ENCODE results near the gene RPTOR. TPM values are rescaled to one million over a fixed set of nuclear protein-coding genes. Genes with fewer than 3 reads are reported as not detected.

RPTOR gene
- total RNA-seq, 1 experiment from 2014 or later = 58.0 TPM

GRCh38 chr17:80732268-80732667 is 187.6 kb downstream of the RPTOR start:
- Histone ChIP-seq H3K27me3 (ENCODE audit: control insufficient read depth, insufficient read depth, low read length) (no peaks in the 10 kb centered on the region), H3K27ac (ENCODE audit: low read length) (no peak overlapping the region), H3K4me1 (ENCODE audit: control insufficient read depth, insufficient read depth, low read length) (no peaks in the 10 kb centered on the region; the same call in 1 of the 2 replicates), H3K36me3 (ENCODE audit: control insufficient read depth, insufficient read depth, low read length) (no peaks in the 10 kb centered on the region), H3K4me3 (ENCODE audit: low read depth in 2 of 2, low read length in 2 of 2) (no peak overlapping the region), H3K9me3 (ENCODE audit: control insufficient read depth, insufficient read depth, low read depth, low read length) (no peaks in the 10 kb centered on the region)
- POLR2A ChIA-PET = interaction anchor here (0.7 kb wide), 1 partner anchor 18 kb away, joined by 4 read pairs; no protein-coding TSS in a partner anchor
- ATAC-seq (no peak), DNase-seq (ENCODE audit: low read depth, low spot score) (no peak)
- CTCF ChIA-PET = interaction anchor here (0.6 kb wide), 1 partner anchor 167 kb away, joined by 3 read pairs; no protein-coding TSS in a partner anchor
- BruUV-seq (replicated peaks) = no TSS peak
- in situ Hi-C loops (cut with HindIII; ENCODE audit: low pct_unique_long_range_greater_than_20kb, low sequenced_read_pairs) = no loop called here
- TF ChIP-seq SIN3A (IDR thresholded peaks at IDR 0.05; ENCODE audit: borderline replicate concordance, insufficient read depth, low read depth, low read length) (no peak), REST (IDR thresholded peaks at IDR 0.05; ENCODE audit: insufficient read depth in 1 of 2, low read depth in 2 of 2, low read length in 1 of 2) (no peak), TCF7L2 (IDR thresholded peaks at IDR 0.05; ENCODE audit: low read depth, low read length) (no peak), POLR2AphosphoS5 (IDR thresholded peaks at IDR 0.05; ENCODE audit: low read depth, low read length) (no peak), CTCF (IDR thresholded peaks at IDR 0.05) (no peak)
- intact Hi-C loops (cut with micrococcal nuclease; ENCODE audit: unreplicated experiment) = no loop called here

DNA sequence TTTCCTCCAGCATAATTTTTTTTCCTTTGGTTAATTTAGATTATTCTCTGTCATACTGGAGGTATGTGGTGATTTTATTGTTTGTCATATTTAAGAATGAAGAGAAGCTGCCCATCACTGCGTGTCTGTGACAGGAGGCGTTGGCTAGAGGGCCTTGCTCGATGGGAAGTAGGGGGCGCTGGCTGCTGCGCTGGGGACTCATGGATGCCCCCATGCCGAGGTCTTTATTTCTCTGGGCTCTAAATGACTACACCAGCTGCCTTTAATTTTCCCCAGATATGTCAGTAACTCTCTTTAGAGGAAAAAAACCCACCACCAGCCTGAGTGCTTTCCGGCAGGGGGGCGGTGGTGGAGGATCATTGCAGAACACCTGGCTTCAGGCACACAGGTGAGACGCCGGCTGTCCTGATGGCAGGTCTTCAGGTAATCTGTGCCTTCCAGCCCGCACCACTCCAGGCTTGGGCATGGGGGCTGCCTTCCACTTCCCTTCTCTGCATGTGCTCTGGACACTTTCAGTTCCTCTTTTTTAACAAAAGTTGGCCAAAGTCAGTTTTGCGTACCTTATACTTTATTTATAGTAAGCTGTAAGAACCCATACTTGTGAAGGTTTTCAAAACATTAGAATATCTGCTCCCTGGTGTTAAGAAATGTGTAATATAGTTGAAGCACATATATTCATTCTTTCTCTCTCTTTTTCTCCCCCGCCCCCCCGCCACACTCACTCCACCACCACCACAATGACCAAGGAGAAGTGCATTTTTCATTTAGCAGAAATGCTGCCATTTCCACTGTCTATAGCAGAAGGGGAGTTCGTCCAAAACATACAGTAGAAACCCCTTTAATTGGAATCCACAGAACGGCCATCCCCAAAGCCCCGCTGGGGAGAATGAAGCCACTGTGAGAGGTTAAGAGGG is 192.7 kb downstream of the RPTOR start:
- H3K9me3 ChIP-seq (ENCODE audit: control insufficient read depth, insufficient read depth, low read depth, low read length) = peaks cover 9% of the 10 kb centered on the region; the same call in 1 of the 2 replicates
- TF ChIP-seq CTCF (IDR thresholded peaks at IDR 0.05) (no peak), POLR2AphosphoS5 (IDR thresholded peaks at IDR 0.05; ENCODE audit: low read depth, low read length) (no peak), SIN3A (IDR thresholded peaks at IDR 0.05; ENCODE audit: borderline replicate concordance, insufficient read depth, low read depth, low read length) (no peak), TCF7L2 (IDR thresholded peaks at IDR 0.05; ENCODE audit: low read depth, low read length) (no peak), REST (IDR thresholded peaks at IDR 0.05; ENCODE audit: insufficient read depth in 1 of 2, low read depth in 2 of 2, low read length in 1 of 2) (no peak)
- no peak for DNase-seq (ENCODE audit: low read depth, low spot score)
- ChIA-PET POLR2A (no interaction called here), CTCF (no interaction called here)
- in situ Hi-C loops (cut with HindIII; ENCODE audit: low pct_unique_long_range_greater_than_20kb, low sequenced_read_pairs) (no loop called here), intact Hi-C loops (cut with micrococcal nuclease; ENCODE audit: unreplicated experiment) (no loop called here)
- H3K36me3 ChIP-seq (ENCODE audit: control insufficient read depth, insufficient read depth, low read length) = no peaks in the 10 kb centered on the region
- no peak overlapping the region for H3K4me3 ChIP-seq (ENCODE audit: low read depth in 2 of 2, low read length in 2 of 2)
- H3K4me1 ChIP-seq (ENCODE audit: control insufficient read depth, insufficient read depth, low read length) = no peaks in the 10 kb centered on the region
- no peak for ATAC-seq
- BruUV-seq (replicated peaks) = no TSS peak
- no peaks in the 10 kb centered on the region for H3K27me3 ChIP-seq (ENCODE audit: control insufficient read depth, insufficient read depth, low read length)
- H3K27ac ChIP-seq (ENCODE audit: low read length) = no peak overlapping the region
